Sigmoid colon (tissue), 7 donors: Measurements from ENCODE around the gene TULP1. TPM values are rescaled to one million over a fixed set of nuclear protein-coding genes. Genes with fewer than 3 reads are reported as not detected.

Experiments
- DNase-seq: peaks from one replicate; pipeline ENCODE4 v3.0.0-alpha.2; 2019
- H3K27ac ChIP-seq, 4 donors: fragments of 200-600 bp; sonication (generic); one replicate each; pipeline ENCODE4 v1.5.1; 2016 to 2019; ENCODE audit warnings: mild to moderate bottlenecking in 1 of 4
- H3K27me3 ChIP-seq, 3 donors: fragments of 200-600 bp; sonication (generic); one replicate each; pipeline ENCODE4 v1.5.1; 2019; ENCODE audit warnings: mild to moderate bottlenecking in 1 of 3
- H3K36me3 ChIP-seq, 4 donors: fragments of 200-600 bp; sonication (generic); one replicate each; pipeline ENCODE4 v1.5.1; 2016 to 2019
- H3K4me1 ChIP-seq, 4 donors: fragments of 200-600 bp; sonication (generic); one replicate each; pipeline ENCODE4 v1.5.1; 2017 to 2019
- H3K4me3 ChIP-seq, 4 donors: fragments of 200-600 bp; sonication (generic); one replicate each; pipeline ENCODE4 v1.5.1; 2017 to 2019; ENCODE audit warnings: mild to moderate bottlenecking in 2 of 4, moderate library complexity in 1 of 4
- H3K9me3 ChIP-seq, 4 donors: fragments of 200-600 bp in 3 of 4; sonication (generic) in 3 of 4; one replicate each; pipeline versions ENCODE4 v1.5.1 to v1.6.1; 2013 to 2019
- EP300 ChIP-seq, 4 donors: sonication (generic); formaldehyde crosslinking; IDR thresholded peaks; one replicate each; pipeline ENCODE4 v1.6.1; 2017; ENCODE audit warnings: antibody characterized with exemption in 4 of 4
- POLR2A ChIP-seq, 2 donors: fragments of 450-650 bp; IDR thresholded peaks; one replicate each; pipeline ENCODE4 v1.6.1; 2016; ENCODE audit warnings: antibody characterized with exemption in 2 of 2, mild to moderate bottlenecking in 2 of 2, moderate library complexity in 2 of 2
- POLR2AphosphoS5 ChIP-seq, 4 donors: sonication (generic); formaldehyde crosslinking; IDR thresholded peaks; one replicate each; pipeline ENCODE4 v1.6.1; 2017; ENCODE audit warnings: antibody characterized with exemption in 4 of 4
- WGBS, 2 donors: extraction: QIAGEN DNeasy Blood & Tissue Kit; methylation state at CpG; one replicate each; pipeline ENCODE4 v1.1.7; 2013; 5-methylcytosine and 5-hydroxymethylcytosine counted together
- intact Hi-C: fragments of 100-400 bp; cut with DNase I; formaldehyde crosslinking; loops from one replicate; pipeline ENCODE4 v1.15.1; 2023
- polyA plus RNA-seq, 3 donors: library from polyadenylated mRNA; stranded (reverse); fragments of 200-250 nt; gene quantifications; one replicate each; pipeline ENCODE4 v1.2.3, GENCODE V29; 2013
- total RNA-seq, 4 donors: library from RNA; depleted of rRNA; stranded (reverse); fragments of >200 nt; gene quantifications; one replicate each; pipeline ENCODE4 v1.1.0, GENCODE V29; 2016
- TF ChIP-seq, protein P1 (sequence below), 4 experiments: fragments of 450-650 bp in 3 of 4; fragments of 200-600 bp in 1 of 4; IDR thresholded peaks; one replicate each; pipeline ENCODE4 v1.5.1; 2016 to 2019; ENCODE audit warnings: antibody characterized with exemption in 4 of 4, mild to moderate bottlenecking in 3 of 4, moderate library complexity in 2 of 4
- donor health status: healthy with polysubstance abuse.
- donor health status: Bipolar disorder and iron deficiency.
- donor health status: healthy.

Gene TULP1
- total and polyA plus RNA-seq, 7 donors: not detected

- no peaks in the 10 kb centered on the region for H3K27me3 ChIP-seq
- no peak overlapping the region for H3K27ac ChIP-seq
- H3K36me3 ChIP-seq: peaks cover 0 to 16% (median 0%) of the 10 kb centered on the region in 4 donors
- WGBS, 2 donors: 88 to 97% methylated on average over 9 of the region's 9 CpGs
- intact Hi-C loops: no loop called here
- DNase-seq: no peak
- no peaks in the 10 kb centered on the region for H3K9me3 ChIP-seq
- H3K4me1 ChIP-seq: peaks cover 0 to 23% (median 18%) of the 10 kb centered on the region in 4 donors
- TF ChIP-seq, protein P1, sequence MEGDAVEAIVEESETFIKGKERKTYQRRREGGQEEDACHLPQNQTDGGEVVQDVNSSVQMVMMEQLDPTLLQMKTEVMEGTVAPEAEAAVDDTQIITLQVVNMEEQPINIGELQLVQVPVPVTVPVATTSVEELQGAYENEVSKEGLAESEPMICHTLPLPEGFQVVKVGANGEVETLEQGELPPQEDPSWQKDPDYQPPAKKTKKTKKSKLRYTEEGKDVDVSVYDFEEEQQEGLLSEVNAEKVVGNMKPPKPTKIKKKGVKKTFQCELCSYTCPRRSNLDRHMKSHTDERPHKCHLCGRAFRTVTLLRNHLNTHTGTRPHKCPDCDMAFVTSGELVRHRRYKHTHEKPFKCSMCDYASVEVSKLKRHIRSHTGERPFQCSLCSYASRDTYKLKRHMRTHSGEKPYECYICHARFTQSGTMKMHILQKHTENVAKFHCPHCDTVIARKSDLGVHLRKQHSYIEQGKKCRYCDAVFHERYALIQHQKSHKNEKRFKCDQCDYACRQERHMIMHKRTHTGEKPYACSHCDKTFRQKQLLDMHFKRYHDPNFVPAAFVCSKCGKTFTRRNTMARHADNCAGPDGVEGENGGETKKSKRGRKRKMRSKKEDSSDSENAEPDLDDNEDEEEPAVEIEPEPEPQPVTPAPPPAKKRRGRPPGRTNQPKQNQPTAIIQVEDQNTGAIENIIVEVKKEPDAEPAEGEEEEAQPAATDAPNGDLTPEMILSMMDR (IDR thresholded peaks at IDR 0.05): no peak
- TF ChIP-seq EP300 (IDR thresholded peaks at IDR 0.05) (no peak), POLR2A (IDR thresholded peaks at IDR 0.05) (no peak)
- H3K4me3 ChIP-seq: no peak overlapping the region
These were observed 58.1 kb downstream of the TULP1 start for GRCh38 chr6:35454391-35455110.

GRCh38 chr6:35453236-35453635 lies 59.5 kb downstream of the TULP1 start:
- no peak for DNase-seq
- Histone ChIP-seq H3K4me3 (peak overlapping the region in 3 of 4 donors; percentile 63 to 69 (median 66)), H3K27me3 (no peaks in the 10 kb centered on the region), H3K36me3 (peaks cover 0 to 11% (median 0%) of the 10 kb centered on the region in 4 donors), H3K27ac (peak overlapping the region in 2 of 4 donors; percentile 74 to 77), H3K9me3 (no peaks in the 10 kb centered on the region), H3K4me1 (peaks cover 0 to 23% (median 18%) of the 10 kb centered on the region in 4 donors)
- no peak for TF ChIP-seq EP300 (IDR thresholded peaks at IDR 0.05)
- TF ChIP-seq POLR2AphosphoS5 (IDR thresholded peaks at IDR 0.05): no peak
- no peak for TF ChIP-seq POLR2A (IDR thresholded peaks at IDR 0.05)
- TF ChIP-seq, protein P1 (IDR thresholded peaks at IDR 0.05): no peak
- intact Hi-C loops: loop anchor here (2.0 kb wide), 1 partner anchor 16 kb away; the partner anchor contains the start of gene RPL10A
- WGBS, 2 donors: 11 to 38% methylated on average over 3 of the region's 3 CpGs

DNA sequence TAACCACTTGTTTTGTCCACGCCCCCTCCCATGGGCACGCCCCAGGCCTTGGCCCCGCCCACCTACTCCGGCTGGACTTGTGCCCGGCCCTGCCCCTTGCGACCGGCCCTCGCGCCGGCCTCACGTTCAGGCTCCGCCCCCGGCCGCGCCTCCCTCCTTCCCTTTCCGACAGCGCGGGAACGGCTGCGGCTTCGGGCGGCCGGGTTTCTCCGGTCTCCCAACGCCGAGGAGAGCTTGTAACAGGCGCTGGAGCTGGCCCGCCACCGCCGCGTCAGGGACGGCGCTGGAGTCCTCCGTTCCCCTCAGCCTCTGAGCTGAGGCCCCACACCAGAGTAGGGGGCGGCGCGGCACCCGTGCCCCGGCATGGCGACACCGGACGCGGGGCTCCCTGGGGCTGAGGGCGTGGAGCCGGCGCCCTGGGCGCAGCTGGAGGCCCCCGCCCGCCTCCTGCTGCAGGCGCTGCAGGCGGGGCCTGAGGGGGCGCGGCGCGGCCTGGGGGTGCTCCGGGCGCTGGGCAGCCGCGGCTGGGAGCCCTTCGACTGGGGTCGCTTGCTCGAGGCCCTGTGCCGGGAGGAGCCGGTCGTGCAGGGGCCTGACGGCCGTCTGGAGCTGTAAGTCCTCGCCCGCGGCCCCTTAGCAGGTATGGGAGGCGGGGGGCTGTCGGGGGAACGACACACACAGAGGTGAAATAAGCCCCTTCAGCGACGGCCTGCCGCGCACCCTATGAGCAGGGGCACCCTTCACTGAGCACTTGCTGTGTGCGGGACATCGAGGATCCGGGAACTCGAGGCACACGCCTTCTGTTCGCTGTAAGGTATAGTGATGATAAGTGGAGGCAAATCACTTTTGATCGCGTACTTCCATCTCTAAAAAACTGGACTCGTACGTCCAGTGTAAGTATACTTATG lies 60.3 kb downstream of the TULP1 start, which contains the start of gene FANCE:
Gene FANCE, plus strand, starts transcription at position 156 of the 908 bp plus-strand sequence. Its CDS starts 208 bp downstream, at position 364.
- intact Hi-C loops: loop anchor here (2.0 kb wide), 1 partner anchor 16 kb away; the partner anchor contains the start of gene RPL10A
- peak; percentile 97 for DNase-seq
- H3K4me3 ChIP-seq: peak within 1 kb of the TSS; percentile 43 to 69 (median 64)
- WGBS, 2 donors: 1% methylated on average over 87 of the region's 87 CpGs
- TF ChIP-seq, protein P1 (IDR thresholded peaks at IDR 0.05): no peak
- TF ChIP-seq EP300 (IDR thresholded peaks at IDR 0.05) (no peak), POLR2AphosphoS5 (IDR thresholded peaks at IDR 0.05) (peak; percentile 56 to 79 (median 59)), POLR2A (IDR thresholded peaks at IDR 0.05) (peak in 1 of 2 donors; percentile 21)
- peaks cover 0 to 11% (median 0%) of the 10 kb centered on the region in 4 donors for H3K36me3 ChIP-seq
- no peaks in the 10 kb centered on the region for H3K9me3 ChIP-seq
- peak within 1 kb of the TSS; percentile 74 to 77 (median 76) for H3K27ac ChIP-seq
- H3K4me1 ChIP-seq: peaks cover 0 to 23% (median 18%) of the 10 kb centered on the region in 4 donors
- no peaks in the 10 kb centered on the region for H3K27me3 ChIP-seq

DNA sequence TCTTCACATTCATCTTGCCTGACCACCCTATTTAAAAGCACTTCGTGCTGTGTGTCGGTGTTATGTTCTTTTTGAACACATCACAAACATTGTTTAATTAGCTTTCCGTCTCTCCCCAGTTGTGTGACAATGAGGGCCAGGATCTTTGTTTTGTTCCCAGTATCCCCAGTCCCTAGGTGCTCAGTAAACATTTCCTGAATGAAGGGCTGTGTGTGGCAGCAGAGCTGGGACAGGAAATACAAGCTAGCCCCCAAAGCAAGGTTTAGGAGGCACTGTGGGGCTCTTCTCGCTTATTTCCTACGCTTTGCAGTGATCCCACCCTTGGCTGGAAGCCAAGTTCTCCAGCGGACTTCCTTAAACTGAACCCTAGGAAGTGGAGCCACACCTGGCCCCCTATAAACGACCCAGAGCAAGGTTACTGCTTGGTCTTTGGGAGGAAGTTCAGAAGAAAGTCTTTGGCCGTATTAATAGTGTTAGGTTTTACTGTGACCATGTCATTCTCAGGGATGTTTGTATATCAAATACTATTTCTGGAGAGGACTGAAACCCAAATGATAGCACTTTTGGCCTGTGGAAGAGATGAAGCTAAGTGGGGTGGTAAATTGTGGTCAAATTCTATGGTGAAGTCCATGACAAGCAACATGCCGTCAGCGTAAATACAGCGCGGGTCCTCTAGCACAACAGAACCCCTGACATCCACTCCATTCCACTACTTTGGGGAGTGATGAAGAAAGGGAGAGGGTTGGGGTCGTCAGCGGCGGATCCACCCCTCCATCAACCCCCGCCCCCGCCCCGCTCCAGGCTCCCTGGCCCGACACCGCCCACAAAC lies 61.1 kb downstream of the TULP1 start:
- Histone ChIP-seq H3K4me1 (peaks cover 0 to 23% (median 18%) of the 10 kb centered on the region in 4 donors), H3K27ac (peak overlapping the region; percentile 74 to 77 (median 76)), H3K36me3 (peaks cover 0 to 5% (median 0%) of the 10 kb centered on the region in 4 donors), H3K4me3 (peak overlapping the region; percentile 43 to 69 (median 64)), H3K27me3 (no peaks in the 10 kb centered on the region), H3K9me3 (no peaks in the 10 kb centered on the region)
- 5 to 14% methylated on average over 20 of the region's 20 CpGs for WGBS, 2 donors
- DNase-seq: no peak
- intact Hi-C loops: loop anchor here (2.0 kb wide), 1 partner anchor 17 kb away; the partner anchor contains the start of gene RPL10A
- TF ChIP-seq POLR2AphosphoS5 (IDR thresholded peaks at IDR 0.05) (no peak), EP300 (IDR thresholded peaks at IDR 0.05) (no peak), POLR2A (IDR thresholded peaks at IDR 0.05) (no peak)
- TF ChIP-seq, protein P1 (IDR thresholded peaks at IDR 0.05): no peak
